ENCODE measurements around the gene POLE.

The POLE gene

DNA sequence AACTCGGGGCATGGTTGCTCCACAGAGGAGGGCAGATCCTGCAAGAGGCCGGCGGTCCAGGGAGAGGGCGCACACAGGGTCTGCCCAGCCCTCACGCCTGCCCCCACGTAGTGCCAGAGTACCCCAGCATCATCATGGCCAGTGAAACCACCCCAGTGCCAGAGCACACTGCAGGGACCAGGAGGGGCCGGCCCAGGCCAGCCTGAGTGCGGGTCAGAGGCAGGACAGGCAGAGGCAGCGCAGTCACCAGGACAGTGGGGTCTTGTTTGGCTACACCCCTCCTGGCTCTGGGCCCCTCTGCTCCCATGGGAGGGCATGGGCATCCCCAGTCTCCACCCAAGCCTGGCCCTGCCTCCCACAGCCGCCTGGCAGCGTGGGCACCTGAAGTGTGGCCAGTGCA, 111.5 kb downstream of the POLE start:
- DNase-seq, result no peak

- no peak for DNase-seq
Observed at GRCh38 chr12:132574271-132574996, 112.7 kb downstream of the POLE start.

Measured in NCI-H226 (cell line).